K562 (cell line): Measurements from ENCODE around the gene SMARCB1. TPM values are rescaled to one million over a fixed set of nuclear protein-coding genes. Genes with fewer than 3 reads are reported as not detected.

ENCODE experiments used
- ADNP ChIP-seq: fragments of 200-800 bp; sonication (Bioruptor generic); IDR thresholded peaks from 2 replicates; pipeline ENCODE4 v1.6.1; 2016; ENCODE audit warnings: missing genetic modification characterization, missing compliant biosample characterization
- CCAR2 ChIP-seq: fragments of 200-400 bp; formaldehyde crosslinking; IDR thresholded peaks from 2 replicates; pipeline ENCODE4 v1.6.1; 2017; ENCODE audit warnings: mild to moderate bottlenecking, low read depth, low read length
- CCNT2 ChIP-seq: IDR thresholded peaks from 2 replicates; pipeline ENCODE4 v1.6.1; 2011; ENCODE audit warnings: borderline replicate concordance, low read depth, mild to moderate bottlenecking, moderate library complexity, mixed read lengths, low read length; ENCODE audit not compliant: insufficient read length; ENCODE audit errors: extremely low read depth
- DLX4 ChIP-seq: fragments of 250-450 bp; sonication (Bioruptor Pico); IDR thresholded peaks from 2 replicates; pipeline ENCODE4 v1.6.1; 2021; ENCODE audit warnings: mild to moderate bottlenecking
- ETS1 ChIP-seq: conservative IDR thresholded peaks from 2 replicates; pipeline ENCODE4 v1.6.1; 2011; ENCODE audit warnings: low read depth, mild to moderate bottlenecking, low read length; ENCODE audit not compliant: control insufficient read depth
- ETV5 ChIP-seq: sonication (generic); formaldehyde crosslinking; IDR thresholded peaks from 2 replicates; pipeline ENCODE4 v1.4.0; 2020; ENCODE audit warnings: low read depth, mild to moderate bottlenecking, missing genetic modification reagents
- FOSL1 ChIP-seq: fragments of 200-800 bp; sonication (Bioruptor generic); conservative IDR thresholded peaks from 2 replicates; pipeline ENCODE4 v1.6.1; 2016; ENCODE audit warnings: missing genetic modification characterization, missing compliant biosample characterization
- MAX ChIP-seq: sonication (generic); formaldehyde crosslinking; IDR thresholded peaks from 2 replicates; pipeline ENCODE4 v1.9.0; 2022; ENCODE audit warnings: mild to moderate bottlenecking, missing genetic modification reagents
- MEF2A ChIP-seq: IDR thresholded peaks from 2 replicates; pipeline ENCODE4 v1.6.1; 2011; ENCODE audit warnings: low read depth, mild to moderate bottlenecking, low read length, moderate library complexity; ENCODE audit not compliant: control insufficient read depth
- NR1H2 ChIP-seq: sonication (generic); formaldehyde crosslinking; IDR thresholded peaks from 2 replicates; pipeline ENCODE4 v1.4.0; 2020; ENCODE audit warnings: mild to moderate bottlenecking, missing genetic modification reagents
- TCFL5 ChIP-seq: fragments of 250-450 bp; sonication (Bioruptor Pico); conservative IDR thresholded peaks from 2 replicates; pipeline ENCODE4 v1.6.1; 2021; ENCODE audit warnings: mild to moderate bottlenecking, moderate library complexity, matching md5 sums
- UBTF ChIP-seq, 2 experiments: IDR thresholded peaks; 2 replicates each; pipeline ENCODE4 v1.6.1; 2012; ENCODE audit warnings: improper control_type of control experiment in 2 of 2, low read depth in 2 of 2, low read length in 2 of 2, borderline replicate concordance in 1 of 2
- ZBTB34 ChIP-seq: fragments of 250-450 bp; sonication (Bioruptor Pico); IDR thresholded peaks from 2 replicates; pipeline ENCODE4 v1.8.0; 2021; ENCODE audit warnings: mild to moderate bottlenecking, moderate library complexity
- ZFP36 ChIP-seq: fragments of 150-350 bp; IDR thresholded peaks from 2 replicates; pipeline ENCODE4 v1.6.1; 2018; ENCODE audit warnings: low read length, low read depth; ENCODE audit not compliant: partially characterized antibody
- ZKSCAN1 ChIP-seq: fragments of 150-350 bp; IDR thresholded peaks from 2 replicates; pipeline ENCODE4 v1.6.1; 2016; ENCODE audit warnings: low read depth, low read length
- ZNF12 ChIP-seq: sonication (generic); formaldehyde crosslinking; IDR thresholded peaks from 2 replicates; pipeline ENCODE4 v1.4.0; 2020; ENCODE audit warnings: mild to moderate bottlenecking, missing genetic modification reagents
- ZNF280A ChIP-seq: fragments of 450-650 bp; IDR thresholded peaks from 2 replicates; pipeline ENCODE4 v1.6.1; 2018; ENCODE audit warnings: mild to moderate bottlenecking, low read depth; ENCODE audit not compliant: partially characterized antibody
- ZNF780A ChIP-seq: fragments of 250-450 bp; sonication (Bioruptor Pico); IDR thresholded peaks from 2 replicates; pipeline ENCODE4 v1.5.0; 2021; ENCODE audit warnings: mild to moderate bottlenecking
- polyA plus RNA-seq, 8 experiments: library from polyadenylated mRNA; depleted of rRNA in 4 of 8; stranded (reverse) in 5 of 8; unstranded in 3 of 8; fragments of >200 nt; fragmentation: Nextera tagmentation in 2 of 8; fragmentation: Illumina TruSeq in 1 of 8; extraction: Ambion mirVana in 2 of 8; extraction: Trizol in 1 of 8; gene quantifications; 2 replicates each; pipeline versions ENCODE4 v1.2.1 to v1.2.3, GENCODE V29; 2011 to 2014; ENCODE audit warnings: inconsistent platforms in 1 of 8, missing spikeins in 1 of 8
- total RNA-seq, 7 experiments: library from RNA; depleted of rRNA in 6 of 7; stranded (reverse); fragments of >200 nt in 6 of 7; fragmentation: Illumina TruSeq in 2 of 7; extraction: Trizol in 2 of 7; gene quantifications; 2 replicates each; pipeline versions ENCODE4 v1.2.1 to v1.2.3, GENCODE V29; 2011 to 2021; ENCODE audit warnings: low replicate concordance in 1 of 7

The SMARCB1 gene
- total and polyA plus RNA-seq, 9 of the 15 experiments (the other 6 are each of a cell fraction or from before 2014, with no cell fraction given): 1.2 to 113 (median 65.4) TPM

- peak; percentile 99 for TF ChIP-seq MAX
- TF ChIP-seq ZBTB34: no peak
- no peak for TF ChIP-seq NR1H2 (CRISPR knock-in tag)
- no peak for TF ChIP-seq ETV5 (CRISPR knock-in tag)
- no peak for TF ChIP-seq CCAR2
- TF ChIP-seq ZNF12: no peak
- no peak for TF ChIP-seq ZNF780A
- TF ChIP-seq ETS1: 0 out of 2 replicates have a peak, but pooled peaks have one; percentile 23
- no peak for TF ChIP-seq ZKSCAN1
- no peak for TF ChIP-seq TCFL5 (CRISPR knock-in tag)
- no peak for TF ChIP-seq CCNT2
- no peak for TF ChIP-seq UBTF (IDR thresholded peaks at IDR 0.05; ENCODE audit: borderline replicate concordance in 1 of 2, low read depth in 2 of 2, low read length in 2 of 2)
- TF ChIP-seq FOSL1 (tag): no peak
- TF ChIP-seq ZNF280A: no peak
- TF ChIP-seq ADNP (tag): no peak
- TF ChIP-seq MEF2A: no peak
- TF ChIP-seq ZFP36: no peak
- TF ChIP-seq DLX4: no peak
These were observed 52.1 kb downstream of the SMARCB1 start, which contains the start of gene DERL3 (continued) for GRCh38 chr22:23838681-23839468.
